Right lobe of liver (tissue), 4 donors: ENCODE results near the gene G0S2.

Experiments used
- CTCF ChIP-seq, 4 donors: fragments of 200-600 bp in 3 of 4; fragments of 450-650 bp in 1 of 4; IDR thresholded peaks; one replicate each; pipeline versions ENCODE4 v1.5.1 to v1.8.0; 2016 to 2022; ENCODE audit warnings: antibody characterized with exemption in 4 of 4, mild to moderate bottlenecking in 2 of 4
- POLR2A ChIP-seq: fragments of 450-650 bp; IDR thresholded peaks from one replicate; pipeline ENCODE4 v1.6.1; 2017; ENCODE audit warnings: antibody characterized with exemption, mild to moderate bottlenecking
- donor health status: DM: no; HTN: no; CAD: no.
- donor health status: DM: no; HTN: no; CAD: no.
- donor health status: DM: no; HTN: yes; CAD: no.

- TF ChIP-seq CTCF (IDR thresholded peaks at IDR 0.05) (no peak), POLR2A (no peak)
Observed at GRCh38 chr1:209627027-209627731, 48.0 kb upstream of the G0S2 start.
